GM10248 (cell line): ENCODE data around the gene FAM78B.

Experiments used
- CTCF ChIA-PET: fragments of 300-600 bp; sonication (Branson Sonifier 250); formaldehyde crosslinking; extraction: SDS; loops from one replicate; lab custom pipeline; 2021; ENCODE audit warnings: antibody characterized with exemption; lab: Yijun Ruan, JAX
- POLR2A ChIA-PET: fragments of 350-650 bp; sonication (Branson Sonifier 250); formaldehyde crosslinking; extraction: SDS; loops from one replicate; lab custom pipeline; 2020; ENCODE audit warnings: antibody characterized with exemption; lab: Yijun Ruan, JAX
- DNase-seq: peaks from one replicate; pipeline ENCODE4 v3.0.0; 2012; ENCODE audit errors: extremely low spot score
- TF ChIP-seq, protein P1 (sequence below): IDR thresholded peaks from 2 replicates; pipeline ENCODE4 v1.5.1; 2012; ENCODE audit warnings: mild to moderate bottlenecking, low read depth; ENCODE audit errors: extremely low read depth, missing control alignments, control extremely low read depth

FAM78B gene

DNA sequence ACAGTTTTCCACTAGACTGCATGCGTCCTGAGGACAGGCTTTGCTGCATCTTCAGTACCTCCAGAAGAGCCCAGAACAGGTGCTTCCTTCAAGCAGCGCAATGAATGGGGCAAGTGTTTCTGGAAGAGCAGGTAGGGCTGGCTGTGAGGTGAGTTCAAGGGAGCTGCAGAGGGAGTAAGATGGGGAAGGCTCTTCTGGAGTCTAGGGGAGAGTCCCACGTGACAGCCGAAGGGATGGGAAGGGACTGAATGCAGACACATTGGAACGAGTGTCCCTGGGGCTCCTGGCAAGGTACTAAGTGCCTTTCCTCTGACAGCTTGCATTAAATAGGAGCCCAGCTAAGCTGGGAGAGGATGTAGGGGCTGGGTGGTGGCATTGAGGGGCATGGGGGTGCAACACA, 84.2 kb downstream of the FAM78B start:
- POLR2A ChIA-PET, result no interaction called here
- CTCF ChIA-PET, result no interaction called here
- no peak for DNase-seq
- TF ChIP-seq, protein P1, sequence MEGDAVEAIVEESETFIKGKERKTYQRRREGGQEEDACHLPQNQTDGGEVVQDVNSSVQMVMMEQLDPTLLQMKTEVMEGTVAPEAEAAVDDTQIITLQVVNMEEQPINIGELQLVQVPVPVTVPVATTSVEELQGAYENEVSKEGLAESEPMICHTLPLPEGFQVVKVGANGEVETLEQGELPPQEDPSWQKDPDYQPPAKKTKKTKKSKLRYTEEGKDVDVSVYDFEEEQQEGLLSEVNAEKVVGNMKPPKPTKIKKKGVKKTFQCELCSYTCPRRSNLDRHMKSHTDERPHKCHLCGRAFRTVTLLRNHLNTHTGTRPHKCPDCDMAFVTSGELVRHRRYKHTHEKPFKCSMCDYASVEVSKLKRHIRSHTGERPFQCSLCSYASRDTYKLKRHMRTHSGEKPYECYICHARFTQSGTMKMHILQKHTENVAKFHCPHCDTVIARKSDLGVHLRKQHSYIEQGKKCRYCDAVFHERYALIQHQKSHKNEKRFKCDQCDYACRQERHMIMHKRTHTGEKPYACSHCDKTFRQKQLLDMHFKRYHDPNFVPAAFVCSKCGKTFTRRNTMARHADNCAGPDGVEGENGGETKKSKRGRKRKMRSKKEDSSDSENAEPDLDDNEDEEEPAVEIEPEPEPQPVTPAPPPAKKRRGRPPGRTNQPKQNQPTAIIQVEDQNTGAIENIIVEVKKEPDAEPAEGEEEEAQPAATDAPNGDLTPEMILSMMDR, result no peak

DNA sequence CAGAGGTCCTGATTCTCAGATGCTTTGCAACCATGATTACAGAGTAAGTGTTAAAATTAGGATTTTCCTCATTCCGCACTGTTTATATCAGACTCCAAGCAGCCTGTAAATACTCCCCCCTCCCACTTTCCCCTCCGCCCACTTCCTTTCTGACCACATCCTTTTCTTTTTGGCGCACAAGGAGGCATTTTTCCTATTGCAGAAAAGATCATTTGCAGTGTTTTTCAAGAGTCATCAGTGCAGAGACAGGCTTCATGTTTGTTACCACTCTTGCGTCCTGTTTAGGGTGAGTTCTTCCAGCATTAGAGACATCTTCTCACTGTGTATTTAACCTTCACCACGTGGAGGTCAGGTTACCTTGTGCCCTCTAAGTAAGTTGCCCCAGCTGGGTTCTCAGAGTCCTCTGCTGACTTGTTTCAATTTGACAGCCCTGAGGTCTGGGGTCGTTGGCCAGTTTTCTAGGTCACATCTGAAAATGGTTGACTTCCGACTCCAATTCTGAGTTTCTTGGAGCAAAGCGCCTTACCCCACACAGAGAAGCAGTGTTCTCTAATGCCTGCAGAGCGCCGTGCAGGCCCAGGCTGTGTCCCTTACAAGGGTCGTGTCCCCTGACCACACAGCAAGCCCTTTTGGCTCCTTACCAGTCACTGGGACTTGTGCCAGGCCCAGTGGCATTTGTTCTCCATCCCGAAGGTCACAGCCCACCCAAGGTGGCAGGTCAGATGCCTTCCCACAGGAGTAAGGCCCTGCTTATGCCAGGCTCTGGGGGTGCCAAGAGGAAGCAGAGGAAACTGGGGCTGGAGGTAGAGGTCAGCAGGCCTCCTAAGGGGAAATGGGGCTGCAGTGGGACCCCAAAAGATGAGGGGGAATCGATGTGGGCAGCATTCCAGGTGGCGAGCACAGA, 85.6 kb downstream of the FAM78B start:
- TF ChIP-seq, protein P1, result no peak
- POLR2A ChIA-PET, result no interaction called here
- no peak for DNase-seq
- CTCF ChIA-PET, result interaction anchor here (1.2 kb wide), 1 partner anchor 15 kb away, joined by 3 read pairs; no protein-coding TSS in a partner anchor

DNA sequence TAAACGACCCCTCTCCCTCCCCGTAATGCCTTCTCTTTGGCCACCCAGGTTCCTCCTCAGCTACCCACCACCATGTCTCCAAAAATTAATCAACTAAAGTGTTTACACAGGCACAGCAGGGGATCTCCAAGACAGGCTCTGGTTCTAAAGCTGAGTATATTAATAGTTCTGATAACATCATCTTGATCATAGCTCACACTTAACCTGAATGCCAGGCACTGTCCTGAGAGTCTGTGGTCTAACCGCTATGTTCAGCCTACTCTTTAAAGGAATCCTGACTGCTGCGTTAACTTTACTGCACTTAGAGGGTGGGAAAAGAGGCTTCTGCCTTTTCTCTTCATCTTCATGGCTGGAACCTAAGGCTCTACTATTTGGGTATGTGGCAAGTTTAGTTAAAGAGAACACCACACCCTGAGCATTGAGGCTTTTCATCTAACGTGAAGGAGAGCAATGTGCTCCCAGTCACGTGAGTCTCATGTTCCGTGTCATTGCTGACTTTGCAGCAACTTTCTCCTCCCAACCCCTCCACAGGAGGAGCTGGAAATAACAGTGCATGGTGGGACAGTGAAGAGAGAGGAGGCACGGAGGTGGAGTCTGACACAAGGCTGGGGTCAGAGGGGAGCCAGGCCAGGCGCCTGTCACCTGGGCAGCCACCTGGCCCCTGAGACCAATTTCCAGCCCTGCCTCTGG, 86.4 kb downstream of the FAM78B start:
- ChIA-PET CTCF (interaction anchor here (1.0 to 1.2 kb wide), 2 partner anchors 9 to 16 kb away, joined by 3 read pairs; no protein-coding TSS in a partner anchor), POLR2A (no interaction called here)
- DNase-seq, result no peak
- TF ChIP-seq, protein P1, result no peak

DNA sequence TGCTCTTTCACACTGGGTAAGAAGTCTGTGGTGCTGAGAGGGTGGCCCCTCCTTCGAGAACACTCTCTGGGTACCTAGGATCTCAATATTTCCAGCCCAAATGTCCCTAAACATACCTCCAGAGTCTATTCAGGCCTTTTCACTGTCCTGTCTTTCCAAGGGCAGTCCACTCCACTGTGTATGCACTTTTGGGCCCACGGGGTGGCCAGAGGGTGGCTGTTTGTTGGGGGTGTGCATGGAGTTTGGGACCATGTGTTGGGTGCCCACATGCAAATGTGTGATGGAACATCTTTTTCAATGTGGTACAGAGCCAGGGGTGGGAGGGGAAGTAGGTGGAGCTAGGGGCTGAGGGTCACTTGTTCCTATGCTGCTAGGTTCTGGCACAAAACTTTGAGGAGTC, 87.5 kb downstream of the FAM78B start:
- ChIA-PET POLR2A (no interaction called here), CTCF (interaction anchor here (1.0 kb wide), 1 partner anchor 11 kb away, joined by 3 read pairs; no protein-coding TSS in a partner anchor)
- no peak for DNase-seq
- TF ChIP-seq, protein P1, result no peak

DNA sequence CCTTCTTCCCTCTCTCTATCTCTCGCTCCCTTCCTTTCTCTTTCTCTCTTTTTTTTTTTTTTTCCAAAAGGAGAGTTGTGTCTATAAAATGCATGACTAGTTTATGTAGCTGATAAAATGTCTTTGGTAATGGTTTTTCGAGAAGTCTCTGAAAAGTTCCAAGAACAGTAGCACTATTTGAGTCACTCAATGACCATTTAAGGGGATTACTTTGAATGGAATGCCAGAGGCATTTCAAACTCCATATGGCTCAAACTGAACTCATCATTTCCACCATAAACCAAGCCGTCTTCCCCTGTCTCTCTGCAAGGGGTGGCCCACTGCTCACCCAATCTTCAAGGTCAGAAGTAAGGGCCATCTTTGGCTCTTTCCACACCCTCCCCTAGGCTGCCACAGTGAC, 93.3 kb downstream of the FAM78B start:
- no peak for DNase-seq
- TF ChIP-seq, protein P1, result no peak
- POLR2A ChIA-PET, result no interaction called here
- CTCF ChIA-PET, result no interaction called here

DNA sequence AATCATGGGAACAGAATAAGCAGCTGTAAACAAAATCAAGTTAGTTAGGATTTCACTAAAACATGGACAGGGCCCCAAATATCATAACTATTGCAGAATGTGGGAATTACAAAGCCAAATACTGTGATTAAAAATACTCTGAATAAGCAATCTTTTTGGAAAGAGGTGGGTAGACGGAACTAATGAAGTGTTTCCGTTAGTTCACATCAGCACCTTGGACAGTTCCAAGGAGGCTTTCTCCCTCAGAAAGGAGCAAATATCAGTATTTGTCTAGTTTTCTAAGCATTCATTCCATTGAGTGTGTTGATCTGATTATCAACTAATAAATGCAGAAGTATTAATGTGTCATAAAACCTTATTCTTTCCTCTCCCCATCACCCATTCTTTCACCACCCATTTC, 97.4 kb downstream of the FAM78B start:
- ChIA-PET CTCF (no interaction called here), POLR2A (no interaction called here)
- DNase-seq, result no peak
- TF ChIP-seq, protein P1, result no peak
